ENCODE results near the gene KLK10. TPM values are rescaled to one million over a fixed set of nuclear protein-coding genes. Genes with fewer than 3 reads are reported as not detected.

The KLK10 gene
- polyA plus RNA-seq, 1 donor (not counting 4 experiments of a cell fraction or from before 2014, with no cell fraction given), result 56.3 TPM

DNA sequence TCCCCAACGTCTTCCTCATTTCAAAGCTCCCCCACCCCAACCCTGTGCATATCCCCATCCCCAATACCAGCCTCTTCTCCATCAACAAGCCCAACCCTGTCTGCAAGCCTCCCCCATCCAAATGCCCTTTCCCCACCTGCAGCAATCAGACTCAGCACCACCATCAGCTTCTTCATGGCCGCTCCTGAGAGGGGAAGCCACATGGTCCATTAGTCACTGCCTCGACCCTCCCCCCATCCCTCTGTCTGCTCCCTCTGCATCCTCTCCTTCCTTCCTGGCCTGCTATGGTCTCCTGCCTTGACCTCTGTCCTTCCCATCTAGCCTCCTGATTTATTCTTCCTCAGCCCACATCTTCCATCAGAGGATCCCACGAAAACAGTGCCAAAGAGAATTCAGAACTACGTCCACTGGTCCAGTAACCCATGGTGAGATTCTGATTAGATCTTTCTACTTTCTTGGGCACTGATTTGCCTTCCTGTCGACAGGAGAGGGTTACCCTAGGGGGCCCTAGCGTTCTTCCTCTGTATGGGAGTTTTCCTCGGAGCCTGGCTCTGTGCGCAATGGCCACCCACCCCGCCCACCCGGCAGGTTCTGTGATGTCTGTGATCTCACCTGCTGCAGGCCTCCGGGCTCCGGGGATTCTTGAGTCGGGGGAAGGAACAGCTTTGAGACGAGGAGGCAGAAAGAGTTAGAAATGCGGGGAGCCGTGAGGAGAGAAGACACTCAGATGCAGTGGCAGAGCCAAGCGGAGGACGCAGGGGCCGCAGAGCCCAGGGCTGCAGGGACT lies 51.4 kb downstream of the KLK10 start:
- H3K4me1 ChIP-seq (ENCODE audit: control insufficient read depth, extremely low read depth, insufficient read depth, low read length), result peaks cover 15% of the 10 kb centered on the region
- no peak overlapping the region for H3K9ac ChIP-seq (ENCODE audit: control insufficient read depth, extremely low read depth, insufficient read depth, low read length)
- no peak for DNase-seq (ENCODE audit: low read depth, low spot score)
- FAIRE-seq, result no peak
- no peaks in the 10 kb centered on the region for H3K36me3 ChIP-seq (ENCODE audit: control insufficient read depth in 2 of 2, extremely low read depth in 1 of 2, insufficient read depth in 2 of 2, low read length in 2 of 2)
- H3K27ac ChIP-seq (ENCODE audit: control insufficient read depth, insufficient read depth, low read length), result no peak overlapping the region
- H3K79me2 ChIP-seq (ENCODE audit: control insufficient read depth, insufficient read depth, low read length), result no peaks in the 10 kb centered on the region
- H3K4me3 ChIP-seq (ENCODE audit: control insufficient read depth in 2 of 3, extremely low read depth in 1 of 3, insufficient read depth in 2 of 3, low read depth in 1 of 3, low read length in 3 of 3), result no peak overlapping the region
- H2AFZ ChIP-seq (ENCODE audit: control insufficient read depth, low read length), result no peak overlapping the region
- no peak overlapping the region for H3K4me2 ChIP-seq (ENCODE audit: control insufficient read depth, extremely low read depth, insufficient read depth, low read depth, low read length)
- no peaks in the 10 kb centered on the region for H3K27me3 ChIP-seq (ENCODE audit: control insufficient read depth, extremely low read depth, insufficient read depth, low read length)
- TF ChIP-seq EZH2 (IDR thresholded peaks at IDR 0.05; ENCODE audit: low read length), result no peak
- TF ChIP-seq, protein P1, sequence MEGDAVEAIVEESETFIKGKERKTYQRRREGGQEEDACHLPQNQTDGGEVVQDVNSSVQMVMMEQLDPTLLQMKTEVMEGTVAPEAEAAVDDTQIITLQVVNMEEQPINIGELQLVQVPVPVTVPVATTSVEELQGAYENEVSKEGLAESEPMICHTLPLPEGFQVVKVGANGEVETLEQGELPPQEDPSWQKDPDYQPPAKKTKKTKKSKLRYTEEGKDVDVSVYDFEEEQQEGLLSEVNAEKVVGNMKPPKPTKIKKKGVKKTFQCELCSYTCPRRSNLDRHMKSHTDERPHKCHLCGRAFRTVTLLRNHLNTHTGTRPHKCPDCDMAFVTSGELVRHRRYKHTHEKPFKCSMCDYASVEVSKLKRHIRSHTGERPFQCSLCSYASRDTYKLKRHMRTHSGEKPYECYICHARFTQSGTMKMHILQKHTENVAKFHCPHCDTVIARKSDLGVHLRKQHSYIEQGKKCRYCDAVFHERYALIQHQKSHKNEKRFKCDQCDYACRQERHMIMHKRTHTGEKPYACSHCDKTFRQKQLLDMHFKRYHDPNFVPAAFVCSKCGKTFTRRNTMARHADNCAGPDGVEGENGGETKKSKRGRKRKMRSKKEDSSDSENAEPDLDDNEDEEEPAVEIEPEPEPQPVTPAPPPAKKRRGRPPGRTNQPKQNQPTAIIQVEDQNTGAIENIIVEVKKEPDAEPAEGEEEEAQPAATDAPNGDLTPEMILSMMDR (optimal IDR thresholded peaks at IDR 0.05 in 1 of 3, IDR thresholded peaks at IDR 0.05 in 1 of 3, conservative IDR thresholded peaks at IDR 0.05 in 1 of 3; ENCODE audit: extremely low read depth in 1 of 3, insufficient read depth in 2 of 3, low read length in 3 of 3), result no peak
- no peaks in the 10 kb centered on the region for H4K20me1 ChIP-seq (ENCODE audit: control insufficient read depth, extremely low read depth, insufficient read depth, low read length)
- no peaks in the 10 kb centered on the region for H3K9me3 ChIP-seq (ENCODE audit: control insufficient read depth, low read depth, low read length)
- dilution Hi-C loops (cut with MboI; ENCODE audit: extremely low pct_ligation_motif_present, low sequenced_read_pairs), result no loop called here
- H3K9me1 ChIP-seq (ENCODE audit: control insufficient read depth, extremely low read depth, insufficient read depth, low read length), result no peaks in the 10 kb centered on the region

DNA sequence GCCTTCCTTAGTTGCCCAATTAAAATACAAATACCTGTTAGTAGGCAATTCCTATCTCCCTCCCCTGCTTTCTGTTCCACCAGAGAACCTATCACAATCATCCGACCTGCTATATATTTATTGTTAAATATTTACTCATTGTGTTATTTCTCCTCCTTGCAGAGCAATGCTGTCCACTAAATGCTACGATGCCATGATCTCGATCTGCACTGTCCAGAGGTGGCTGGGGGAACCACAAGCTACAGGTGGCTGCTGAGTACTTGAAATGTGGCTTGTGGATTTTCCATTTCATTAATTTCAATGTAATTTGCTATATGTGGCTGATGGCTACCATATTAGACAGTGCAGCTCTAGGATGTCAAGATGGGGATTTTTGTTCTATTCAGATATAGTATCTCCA lies 55.2 kb downstream of the KLK10 start:
- FAIRE-seq, result no peak
- dilution Hi-C loops (cut with MboI; ENCODE audit: extremely low pct_ligation_motif_present, low sequenced_read_pairs), result no loop called here
- H3K4me2 ChIP-seq (ENCODE audit: control insufficient read depth, extremely low read depth, insufficient read depth, low read depth, low read length), result no peak overlapping the region

More for the DNA sequence above, 55.2 kb downstream of the KLK10 start:
- Histone ChIP-seq H3K27ac (ENCODE audit: control insufficient read depth, insufficient read depth, low read length) (no peak overlapping the region), H3K27me3 (ENCODE audit: control insufficient read depth, extremely low read depth, insufficient read depth, low read length) (no peaks in the 10 kb centered on the region), H3K4me3 (ENCODE audit: control insufficient read depth in 2 of 3, extremely low read depth in 1 of 3, insufficient read depth in 2 of 3, low read depth in 1 of 3, low read length in 3 of 3) (no peak overlapping the region), H4K20me1 (ENCODE audit: control insufficient read depth, extremely low read depth, insufficient read depth, low read length) (no peaks in the 10 kb centered on the region), H3K9me3 (ENCODE audit: control insufficient read depth, low read depth, low read length) (peaks cover 3% of the 10 kb centered on the region), H3K79me2 (ENCODE audit: control insufficient read depth, insufficient read depth, low read length) (no peaks in the 10 kb centered on the region), H3K9ac (ENCODE audit: control insufficient read depth, extremely low read depth, insufficient read depth, low read length) (no peak overlapping the region), H2AFZ (ENCODE audit: control insufficient read depth, low read length) (no peak overlapping the region), H3K36me3 (ENCODE audit: control insufficient read depth in 2 of 2, extremely low read depth in 1 of 2, insufficient read depth in 2 of 2, low read length in 2 of 2) (no peaks in the 10 kb centered on the region), H3K9me1 (ENCODE audit: control insufficient read depth, extremely low read depth, insufficient read depth, low read length) (no peaks in the 10 kb centered on the region), H3K4me1 (ENCODE audit: control insufficient read depth, extremely low read depth, insufficient read depth, low read length) (peaks cover 11% of the 10 kb centered on the region)
- no peak for TF ChIP-seq EZH2 (IDR thresholded peaks at IDR 0.05; ENCODE audit: low read length)
- TF ChIP-seq, protein P1 (optimal IDR thresholded peaks at IDR 0.05 in 1 of 3, IDR thresholded peaks at IDR 0.05 in 1 of 3, conservative IDR thresholded peaks at IDR 0.05 in 1 of 3; ENCODE audit: extremely low read depth in 1 of 3, insufficient read depth in 2 of 3, low read length in 3 of 3), result no peak
- no peak for DNase-seq (ENCODE audit: low read depth, low spot score)
